A673 (cell line): ENCODE results near the gene TCP11L2.

Experiments
- EZH2 ChIP-seq: fragments of 200-600 bp; sonication (generic); IDR thresholded peaks from 2 replicates; pipeline ENCODE4 v1.6.1; 2017; ENCODE audit warnings: borderline replicate concordance, low read depth, mild to moderate bottlenecking, mixed read lengths, antibody characterized with exemption, low read length; ENCODE audit not compliant: poor library complexity, severe bottlenecking
- TF ChIP-seq, protein P1 (sequence below): fragments of 300-800, 200-600 bp; sonication (generic); conservative IDR thresholded peaks from 2 replicates; pipeline ENCODE4 v1.5.1; 2017; ENCODE audit warnings: low read depth, mild to moderate bottlenecking, antibody characterized with exemption, low read length, moderate library complexity, mixed read lengths

DNA sequence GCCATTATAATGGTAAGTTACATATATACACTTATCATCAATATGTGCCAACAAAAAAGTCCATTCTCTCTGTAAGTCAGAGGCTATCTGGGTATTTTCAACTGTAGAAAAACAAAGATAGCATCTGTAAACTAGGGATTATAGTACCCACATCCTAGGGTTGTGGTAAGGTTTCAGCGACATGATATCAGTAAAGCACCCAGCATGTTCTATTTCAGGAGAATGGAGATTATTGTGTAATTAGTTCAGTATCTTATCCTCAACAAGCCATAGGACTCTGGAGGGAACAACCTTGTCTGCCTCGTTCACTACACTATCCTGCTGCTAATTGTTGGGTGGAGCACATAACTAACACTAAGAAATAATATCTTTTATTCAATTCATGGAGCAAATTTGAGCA lies 35.0 kb upstream of the TCP11L2 start:
- TF ChIP-seq, protein P1, sequence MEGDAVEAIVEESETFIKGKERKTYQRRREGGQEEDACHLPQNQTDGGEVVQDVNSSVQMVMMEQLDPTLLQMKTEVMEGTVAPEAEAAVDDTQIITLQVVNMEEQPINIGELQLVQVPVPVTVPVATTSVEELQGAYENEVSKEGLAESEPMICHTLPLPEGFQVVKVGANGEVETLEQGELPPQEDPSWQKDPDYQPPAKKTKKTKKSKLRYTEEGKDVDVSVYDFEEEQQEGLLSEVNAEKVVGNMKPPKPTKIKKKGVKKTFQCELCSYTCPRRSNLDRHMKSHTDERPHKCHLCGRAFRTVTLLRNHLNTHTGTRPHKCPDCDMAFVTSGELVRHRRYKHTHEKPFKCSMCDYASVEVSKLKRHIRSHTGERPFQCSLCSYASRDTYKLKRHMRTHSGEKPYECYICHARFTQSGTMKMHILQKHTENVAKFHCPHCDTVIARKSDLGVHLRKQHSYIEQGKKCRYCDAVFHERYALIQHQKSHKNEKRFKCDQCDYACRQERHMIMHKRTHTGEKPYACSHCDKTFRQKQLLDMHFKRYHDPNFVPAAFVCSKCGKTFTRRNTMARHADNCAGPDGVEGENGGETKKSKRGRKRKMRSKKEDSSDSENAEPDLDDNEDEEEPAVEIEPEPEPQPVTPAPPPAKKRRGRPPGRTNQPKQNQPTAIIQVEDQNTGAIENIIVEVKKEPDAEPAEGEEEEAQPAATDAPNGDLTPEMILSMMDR = no peak
- TF ChIP-seq EZH2 = no peak
